ENCODE results near the gene GANC.

GRCh38 chr15:42275780-42276391, 2.9 kb downstream of the GANC start:
- no peak for TF ChIP-seq CTCF (IDR thresholded peaks at IDR 0.05)
- TF ChIP-seq POLR2A (IDR thresholded peaks at IDR 0.05): no peak
